GM18499 (cell line): ENCODE measurements around the gene IRS1.

Experiments
- ATAC-seq: cut with Tn5 transposase; IDR thresholded peaks from one replicate; pipeline ENCODE4 v1.9.1; 2021; ENCODE audit warnings: moderate number of reproducible peaks; ENCODE audit not compliant: insufficient read depth, unreplicated experiment

Gene IRS1

DNA sequence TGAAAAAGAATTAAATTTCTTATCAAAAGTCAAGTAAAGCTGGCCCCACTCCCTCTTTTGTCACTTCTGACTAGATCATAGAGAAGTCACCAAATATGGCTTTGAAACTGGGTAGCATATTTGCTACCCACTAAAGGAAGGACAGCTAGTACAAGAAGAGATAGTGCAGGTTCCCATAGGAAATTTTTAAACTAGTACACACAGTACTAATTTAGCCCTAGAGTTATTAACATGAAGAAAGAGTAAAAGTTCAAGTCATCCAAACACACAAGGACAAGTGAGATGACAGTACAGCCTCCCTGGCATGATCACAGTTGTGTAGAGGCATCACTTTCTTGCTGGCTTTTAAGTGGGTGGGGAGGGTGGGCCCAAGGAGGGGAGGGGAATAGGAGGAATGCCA is 100.9 kb downstream of the IRS1 start:
- no peak for ATAC-seq

DNA sequence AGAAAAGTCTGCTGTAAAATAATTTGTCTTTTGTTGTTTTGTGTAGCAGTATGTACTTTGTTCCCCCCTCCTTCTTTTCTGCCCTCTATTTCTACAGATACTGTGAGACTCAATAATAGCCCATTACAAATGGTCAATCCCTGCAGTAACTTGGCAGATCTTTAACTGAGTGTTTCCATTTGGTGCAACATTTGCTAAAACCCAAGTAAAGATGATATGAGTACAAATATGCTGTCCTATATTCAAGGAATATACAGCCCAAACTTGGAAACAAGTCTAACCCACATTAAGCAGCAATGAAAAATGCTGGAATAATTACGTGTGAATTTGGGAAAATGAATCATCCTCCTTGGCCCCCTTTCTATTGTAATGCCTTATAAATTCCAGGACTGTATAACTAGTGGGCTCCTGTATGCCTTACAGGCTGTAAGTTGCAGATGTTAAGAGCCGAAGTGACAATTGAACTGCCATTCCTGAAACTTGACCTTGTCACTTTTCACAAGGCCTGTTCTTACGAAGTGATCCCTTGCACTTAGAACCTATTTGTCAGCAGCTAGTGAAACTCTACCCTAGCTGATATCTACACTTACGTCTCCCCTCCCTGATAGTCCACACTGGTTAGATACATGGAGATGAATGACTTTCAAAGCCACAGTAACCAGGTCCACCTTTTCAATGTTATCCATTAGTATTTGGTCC is 104.9 kb downstream of the IRS1 start:
- no peak for ATAC-seq

DNA sequence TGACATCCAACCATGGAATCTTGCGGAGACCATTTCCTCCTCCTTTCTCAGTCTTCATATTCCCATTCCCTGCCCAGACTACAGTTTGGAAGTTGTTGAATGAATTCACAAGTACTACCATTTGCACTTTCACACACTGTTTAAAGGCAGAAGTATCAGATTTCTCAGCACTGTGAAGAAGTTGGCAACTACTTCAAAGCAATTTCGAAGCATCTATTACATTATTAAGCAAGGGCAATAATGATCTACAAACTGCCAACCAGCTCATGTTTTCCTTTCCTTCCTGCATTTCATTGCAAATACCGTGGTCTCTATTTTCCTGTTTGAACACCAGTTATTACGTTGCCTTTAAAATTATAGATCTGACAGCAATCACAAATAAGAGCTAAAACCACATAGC is 105.5 kb downstream of the IRS1 start:
- no peak for ATAC-seq

DNA sequence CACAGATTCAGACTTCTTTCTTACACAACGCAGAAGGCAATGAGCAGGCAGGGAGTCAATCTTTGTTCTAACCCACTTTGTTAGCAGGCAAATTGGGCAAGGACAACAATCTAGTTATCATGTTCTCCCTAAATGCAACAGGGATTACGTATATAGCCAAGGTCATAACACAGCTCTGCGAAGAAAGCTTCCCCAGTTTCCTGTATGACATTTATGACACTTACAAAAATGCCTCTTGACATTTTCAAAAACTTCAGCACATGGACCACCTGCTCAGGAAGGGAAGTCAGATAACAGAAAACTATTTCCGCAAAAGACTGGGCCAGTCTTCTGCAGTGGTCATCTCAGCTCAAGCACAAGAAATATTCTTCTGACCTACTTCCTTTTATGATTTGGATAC is 106.1 kb downstream of the IRS1 start:
- no peak for ATAC-seq

DNA sequence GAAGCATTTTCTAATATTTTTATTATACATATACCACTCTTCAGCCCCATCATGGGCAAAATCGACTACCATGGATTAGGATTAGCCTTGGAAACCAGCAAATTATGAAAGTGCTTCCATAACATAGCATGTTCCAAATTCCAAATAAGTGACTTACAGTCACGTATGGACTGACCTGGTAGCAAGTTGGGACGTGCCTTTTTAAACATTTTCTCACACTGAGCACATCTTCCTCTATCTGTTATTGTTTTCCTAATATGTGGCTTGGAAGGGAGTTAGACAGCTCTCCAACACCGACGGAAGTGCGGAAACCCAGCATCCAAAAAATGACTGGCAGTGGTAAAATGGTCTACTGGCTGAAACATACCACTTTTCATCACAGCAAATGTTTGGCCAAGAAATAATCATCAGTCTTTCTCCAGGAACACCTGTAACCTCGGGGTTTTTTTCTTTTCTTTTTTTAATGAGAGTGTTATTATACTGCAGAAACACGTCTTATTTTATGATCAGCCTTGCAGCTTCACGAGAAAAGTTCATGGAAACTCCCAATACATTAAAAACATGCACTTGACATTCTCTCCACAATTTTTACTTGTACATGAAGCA is 107.0 kb downstream of the IRS1 start:
- no peak for ATAC-seq

DNA sequence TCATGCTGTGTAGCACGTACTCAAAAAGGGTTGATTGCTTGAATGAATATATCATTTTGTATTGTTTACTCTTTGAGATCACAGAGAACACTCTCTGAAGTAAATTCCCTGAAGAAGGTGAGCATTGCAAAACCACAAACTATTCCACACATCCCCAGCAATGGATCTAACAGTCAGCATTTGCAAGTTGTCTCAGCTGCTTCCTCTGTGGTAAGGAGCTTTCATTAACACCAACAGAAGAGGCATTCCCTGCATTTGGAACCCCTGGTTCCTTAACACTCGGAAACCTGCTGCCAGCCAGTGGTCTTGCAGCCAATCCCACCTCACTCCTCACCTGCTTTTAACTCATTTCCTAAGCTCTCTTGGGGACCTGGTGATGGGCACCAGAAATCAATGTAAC is 108.4 kb downstream of the IRS1 start:
- no peak for ATAC-seq

DNA sequence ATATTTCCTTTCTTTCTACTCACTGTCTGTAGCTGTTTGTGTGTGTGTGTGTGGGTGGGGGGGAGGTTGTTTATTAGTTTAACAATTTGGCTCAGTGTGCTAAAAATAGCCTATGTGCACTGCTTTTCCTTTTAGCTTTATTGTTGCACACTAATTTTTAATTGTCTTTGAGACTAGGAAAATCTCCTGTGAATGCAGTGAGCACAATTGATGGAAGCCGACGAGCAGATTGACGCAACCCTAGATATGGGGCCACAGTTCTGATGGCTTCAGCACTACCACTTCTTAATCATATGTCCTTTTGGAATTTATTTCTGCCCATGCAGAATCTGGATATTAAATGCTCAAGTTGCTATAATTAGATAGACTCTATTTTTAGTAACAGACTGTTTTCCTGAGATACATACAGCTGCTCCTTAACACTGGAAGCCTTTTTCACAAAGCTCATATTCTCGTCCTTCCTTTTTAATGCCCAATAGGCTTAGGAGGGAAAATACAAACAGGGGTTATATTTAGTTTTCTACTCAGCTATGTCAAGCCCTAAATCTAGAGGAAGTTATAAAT is 109.1 kb downstream of the IRS1 start:
- no peak for ATAC-seq

DNA sequence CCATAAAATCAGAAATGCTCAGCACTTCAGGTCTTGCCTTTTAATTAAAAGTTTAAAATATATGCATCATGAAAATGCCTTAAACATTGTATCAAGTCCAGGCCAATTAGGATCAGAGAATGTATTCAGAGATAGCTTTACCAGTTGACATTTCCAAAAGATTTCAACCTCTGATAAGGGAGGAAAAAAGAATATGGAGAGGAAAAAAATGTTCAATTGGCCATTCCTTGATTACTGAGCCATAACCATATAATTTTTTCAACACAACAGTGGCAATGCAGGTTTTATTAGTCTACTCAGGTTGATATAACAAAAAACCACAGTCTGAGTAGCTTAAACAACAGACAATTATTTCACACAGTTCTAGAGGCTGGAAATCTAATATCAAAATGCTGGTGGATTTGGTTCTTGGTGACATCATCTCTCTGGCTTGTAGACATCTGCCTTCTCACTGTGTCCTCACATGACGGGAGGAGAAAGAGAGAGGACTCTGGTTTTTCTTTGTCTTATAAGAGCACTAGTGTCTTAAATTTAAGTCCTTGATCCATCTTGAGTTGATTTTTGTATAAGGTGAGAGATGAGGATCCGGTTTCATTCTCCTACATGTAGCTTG is 111.9 kb downstream of the IRS1 start:
- ATAC-seq, result no peak

DNA sequence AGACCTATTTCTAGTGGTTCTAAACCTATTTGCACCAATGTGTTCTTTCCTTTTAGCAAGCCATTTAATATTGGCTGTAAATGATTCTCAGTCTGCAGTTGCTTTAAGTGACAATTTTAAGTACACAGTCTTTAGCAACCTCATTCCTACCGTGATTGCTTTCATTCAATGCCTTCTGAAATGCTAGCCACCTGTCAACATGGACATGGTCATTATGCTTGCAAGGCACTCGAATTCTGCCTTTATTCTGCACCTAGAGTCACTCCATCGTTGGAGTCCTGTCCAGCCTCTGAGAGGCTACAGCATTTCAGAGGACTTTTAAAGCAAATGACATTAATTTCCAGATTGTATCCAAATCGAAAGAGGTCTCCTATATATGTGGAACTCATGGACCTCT is 115.1 kb downstream of the IRS1 start:
- ATAC-seq, result no peak

DNA sequence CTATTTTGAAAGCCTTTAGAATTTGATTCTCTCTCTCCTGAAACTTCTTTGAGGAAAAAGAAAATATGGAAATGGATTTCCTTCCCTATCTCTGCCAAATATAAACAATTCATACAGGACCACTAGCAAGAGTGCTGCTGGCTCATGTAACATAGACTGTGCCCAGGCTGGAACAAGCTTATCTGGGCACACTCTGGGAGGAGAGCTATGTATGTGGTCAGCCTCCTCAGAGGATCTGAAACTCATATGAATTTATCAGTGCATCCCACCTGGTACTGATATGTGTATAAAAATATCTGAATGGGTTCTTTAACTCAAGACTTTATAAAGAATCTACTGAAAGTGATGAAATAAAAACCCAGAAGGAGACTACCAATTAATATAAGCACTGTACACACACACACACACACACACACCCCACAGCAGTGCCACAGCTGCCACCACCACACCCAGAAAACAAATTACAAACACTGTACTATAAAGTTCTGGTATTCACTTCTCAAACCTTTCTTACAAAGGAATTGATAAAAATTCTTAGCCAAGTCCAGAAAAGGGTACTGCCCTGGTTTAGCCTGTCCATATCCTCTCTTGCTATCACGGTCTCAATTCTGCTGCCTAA is 115.6 kb downstream of the IRS1 start:
- ATAC-seq, result no peak

DNA sequence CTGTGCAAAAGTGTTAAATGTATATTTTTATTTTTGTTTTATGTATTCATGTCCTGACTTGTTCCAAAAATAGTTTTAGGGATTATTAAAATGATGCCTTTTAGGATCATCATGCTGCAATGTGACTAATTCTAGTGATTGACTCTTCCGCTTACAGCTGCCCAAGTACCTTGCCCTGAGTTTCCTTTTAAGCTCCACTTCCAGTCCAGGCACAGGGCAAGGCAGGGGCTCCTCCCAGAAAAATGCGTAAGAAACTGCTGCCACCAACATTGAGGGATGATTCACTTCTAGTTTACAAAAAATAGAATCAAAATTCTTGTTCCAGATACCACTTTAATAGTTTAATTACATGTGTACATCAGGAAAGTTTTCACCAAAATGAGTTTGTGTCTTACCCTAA is 116.4 kb downstream of the IRS1 start:
- ATAC-seq, result no peak
